Panc1 (cell line): ENCODE results near the gene TOGARAM2. TPM values are rescaled to one million over a fixed set of nuclear protein-coding genes. Genes with fewer than 3 reads are reported as not detected.

ENCODE experiments used
- ATAC-seq: fragments of 200-7000 bp; cut with Tn5 transposase; 2 replicates; pipeline ENCODE4 v1.9.1; 2020; ENCODE audit warnings: mild to moderate bottlenecking, moderate library complexity
- BruUV-seq: library from RNA; stranded (reverse); fragments of 400-500 nt; replicated peaks from 2 replicates; lab custom pipeline; 2021; lab: Mats Ljungman, UMichigan
- CTCF ChIA-PET: fragments of 300-600 bp; sonication (Branson Sonifier 250); formaldehyde crosslinking; loops from one replicate; lab custom pipeline; 2022; ENCODE audit warnings: antibody characterized with exemption; lab: Charles Lee
- POLR2A ChIA-PET: fragments of 300-600 bp; sonication (Branson Sonifier 250); formaldehyde crosslinking; loops from one replicate; lab custom pipeline; 2022; ENCODE audit warnings: antibody characterized with exemption; lab: Charles Lee
- DNase-seq: peaks from one replicate; pipeline ENCODE4 v3.0.0-alpha.2; 2010; ENCODE audit warnings: low read depth, low spot score
- H3K27ac ChIP-seq: 2 replicates; pipeline ENCODE4 v1.5.1; 2011; ENCODE audit warnings: mild to moderate bottlenecking, low read length, inconsistent platforms
- H3K27me3 ChIP-seq: fragments of 200-500 bp; sonication (Bioruptor generic); 2 replicates; pipeline ENCODE4 v1.6.0; 2014; ENCODE audit warnings: low read length, inconsistent platforms; ENCODE audit not compliant: control insufficient read depth, insufficient read depth
- H3K36me3 ChIP-seq: fragments of 200-500 bp; sonication (Bioruptor generic); 2 replicates; pipeline ENCODE4 v1.5.1; 2014; ENCODE audit warnings: inconsistent platforms, mild to moderate bottlenecking, low read length, moderate library complexity; ENCODE audit not compliant: control insufficient read depth, insufficient read depth
- H3K4me1 ChIP-seq: 2 replicates; pipeline ENCODE4 v1.5.1; 2011; ENCODE audit warnings: inconsistent platforms, mild to moderate bottlenecking, low read length, moderate library complexity; ENCODE audit not compliant: control insufficient read depth, insufficient read depth
- H3K4me3 ChIP-seq, 2 experiments: 2 replicates each; pipeline ENCODE4 v1.5.1; 2011 to 2012; ENCODE audit warnings: low read depth in 2 of 2, low read length in 2 of 2, mild to moderate bottlenecking in 2 of 2, inconsistent platforms in 1 of 2, moderate library complexity in 1 of 2
- H3K9me3 ChIP-seq: fragments of 200-500 bp; sonication (Bioruptor generic); 2 replicates; pipeline ENCODE4 v1.5.1; 2014; ENCODE audit warnings: low read depth, mild to moderate bottlenecking, inconsistent platforms, low read length, moderate library complexity; ENCODE audit not compliant: control insufficient read depth, insufficient read depth
- CTCF ChIP-seq: fragments of 450-650 bp; IDR thresholded peaks from 2 replicates; pipeline ENCODE4 v1.5.1; 2017; ENCODE audit warnings: mild to moderate bottlenecking
- POLR2AphosphoS5 ChIP-seq: IDR thresholded peaks from 2 replicates; pipeline ENCODE4 v1.6.1; 2012; ENCODE audit warnings: mild to moderate bottlenecking, low read depth, low read length, moderate library complexity
- REST ChIP-seq, 2 experiments: IDR thresholded peaks; 2 replicates each; pipeline ENCODE4 v1.6.1; 2011 to 2012; ENCODE audit warnings: low read depth in 2 of 2, control low read depth in 1 of 2, low read length in 1 of 2, mild to moderate bottlenecking in 1 of 2, moderate library complexity in 1 of 2; ENCODE audit not compliant: insufficient read depth in 1 of 2
- SIN3A ChIP-seq: IDR thresholded peaks from 2 replicates; pipeline ENCODE4 v1.6.1; 2012; ENCODE audit warnings: low read depth, mild to moderate bottlenecking, low read length, moderate library complexity, borderline replicate concordance; ENCODE audit not compliant: insufficient read depth
- TCF7L2 ChIP-seq: IDR thresholded peaks from 2 replicates; pipeline ENCODE4 v1.6.1; 2011; ENCODE audit warnings: mild to moderate bottlenecking, low read depth, low read length, inconsistent platforms
- in situ Hi-C: cut with HindIII; loops from 2 replicates; pipeline ENCODE4 v1.10.0; 2016; ENCODE audit warnings: low sequenced_read_pairs, low pct_unique_long_range_greater_than_20kb
- intact Hi-C: fragments of 100-400 bp; cut with micrococcal nuclease; formaldehyde crosslinking; loops from one replicate; pipeline ENCODE4 v1.10.0; 2022; ENCODE audit not compliant: unreplicated experiment
- total RNA-seq: library from RNA; stranded (reverse); gene quantifications from one replicate; pipeline ENCODE4 v1.2.1, GENCODE V29; 2021; ENCODE audit not compliant: unreplicated experiment

TOGARAM2 gene
- total RNA-seq, 1 experiment from 2014 or later, result 0.44 TPM

- H3K27ac ChIP-seq, result no peak overlapping the region
- in situ Hi-C loops (no loop called here), intact Hi-C loops (no loop called here)
- POLR2A ChIA-PET, result interaction anchor here (0.5 kb wide), 1 partner anchor 16 kb away, joined by 4 read pairs; no protein-coding TSS in a partner anchor
- no peaks in the 10 kb centered on the region for H3K36me3 ChIP-seq
- BruUV-seq, result no TSS peak
- no peaks in the 10 kb centered on the region for H3K9me3 ChIP-seq
- ATAC-seq, result no peak
- H3K4me3 ChIP-seq, result no peak overlapping the region
- no peak for TF ChIP-seq TCF7L2
- no peak for TF ChIP-seq POLR2AphosphoS5
- TF ChIP-seq SIN3A, result no peak
- no peak for TF ChIP-seq CTCF
- TF ChIP-seq REST (IDR thresholded peaks at IDR 0.05; ENCODE audit: insufficient read depth in 1 of 2, low read depth in 2 of 2, low read length in 1 of 2), result no peak
- H3K27me3 ChIP-seq, result no peaks in the 10 kb centered on the region
- CTCF ChIA-PET, result no interaction called here
- H3K4me1 ChIP-seq, result no peaks in the 10 kb centered on the region
- no peak for DNase-seq
These were observed 86.0 kb downstream of the TOGARAM2 start for GRCh38 chr2:29066997-29067605.

GRCh38 chr2:29068513-29068912, 87.4 kb downstream of the TOGARAM2 start:
- intact Hi-C loops, result no loop called here
- no peak for DNase-seq
- no peak overlapping the region for H3K4me3 ChIP-seq
- ChIA-PET CTCF (no interaction called here), POLR2A (no interaction called here)
- in situ Hi-C loops, result no loop called here
- no peaks in the 10 kb centered on the region for H3K9me3 ChIP-seq
- no TSS peak for BruUV-seq
- H3K27me3 ChIP-seq, result no peaks in the 10 kb centered on the region
- no peak overlapping the region for H3K27ac ChIP-seq
- H3K36me3 ChIP-seq, result no peaks in the 10 kb centered on the region
- no peak for ATAC-seq
- no peak for TF ChIP-seq CTCF
- TF ChIP-seq REST (IDR thresholded peaks at IDR 0.05; ENCODE audit: insufficient read depth in 1 of 2, low read depth in 2 of 2, low read length in 1 of 2), result no peak
- TF ChIP-seq POLR2AphosphoS5, result no peak
- TF ChIP-seq SIN3A, result no peak
- no peak for TF ChIP-seq TCF7L2
- no peaks in the 10 kb centered on the region for H3K4me1 ChIP-seq
